SK-N-MC (cell line): ENCODE measurements around the gene CHAT.

Experiments used
- DNase-seq: peaks from one replicate; pipeline ENCODE4 v3.0.0-alpha.2; 2011; ENCODE audit warnings: low read depth, low spot score
- H3K27ac ChIP-seq: fragments of 200-600 bp; sonication (generic); 2 replicates; pipeline ENCODE4 v1.5.1; 2016; ENCODE audit warnings: mixed run types
- H3K36me3 ChIP-seq: fragments of 200-600 bp; sonication (generic); 2 replicates; pipeline ENCODE4 v1.6.1; 2017; ENCODE audit warnings: antibody characterized with exemption, low read length, mixed read lengths; ENCODE audit not compliant: insufficient read depth
- H3K4me3 ChIP-seq: fragments of 200-600 bp; sonication (generic); 2 replicates; pipeline ENCODE4 v1.5.1; 2016
- H3K9ac ChIP-seq: fragments of 200-600 bp; sonication (generic); 2 replicates; pipeline ENCODE4 v1.8.0; 2017; ENCODE audit warnings: mixed run types, mixed read lengths; ENCODE audit not compliant: insufficient read length
- H3K9me3 ChIP-seq: fragments of 200-600 bp; sonication (generic); 2 replicates; pipeline ENCODE4 v1.6.1; 2017; ENCODE audit warnings: low read depth, mild to moderate bottlenecking, antibody characterized with exemption, low read length, moderate library complexity, mixed read lengths
- EZH2 ChIP-seq: fragments of 200-600 bp; sonication (generic); IDR thresholded peaks from one replicate; pipeline ENCODE4 v1.6.1; 2017; ENCODE audit warnings: antibody characterized with exemption
- FOXP2 ChIP-seq: optimal IDR thresholded peaks from 2 replicates; pipeline ENCODE3; 2011; ENCODE audit warnings: mild to moderate bottlenecking, moderate library complexity; ENCODE audit not compliant: insufficient read depth; ENCODE audit errors: extremely low read length, control extremely low read depth
- POLR2AphosphoS5 ChIP-seq: IDR thresholded peaks from 2 replicates; pipeline ENCODE4 v1.6.1; 2012; ENCODE audit warnings: mild to moderate bottlenecking, low read depth, low read length, borderline replicate concordance

The CHAT gene

DNA sequence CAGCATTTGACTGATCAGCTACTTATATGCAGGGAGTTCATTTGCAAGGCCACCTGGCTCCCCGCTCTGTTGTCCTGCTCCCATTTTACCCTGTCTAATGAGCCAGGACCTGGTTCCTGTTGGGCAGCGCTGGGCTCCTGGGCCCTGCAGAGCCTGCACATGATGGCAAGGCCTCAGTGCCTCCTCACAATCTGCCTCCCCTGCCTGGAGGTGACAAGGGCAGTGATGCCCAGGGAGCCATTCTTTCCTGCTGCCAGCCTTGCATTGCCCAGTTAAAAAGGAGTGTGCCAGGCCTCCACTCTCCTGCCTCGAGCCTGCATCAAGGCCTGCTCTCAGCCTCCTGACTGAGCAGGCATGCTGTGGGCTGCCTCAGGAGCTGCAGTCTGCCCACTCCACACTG lies 28.5 kb downstream of the CHAT start:
- TF ChIP-seq EZH2 = no peak
- no peak for TF ChIP-seq FOXP2
- no peak for TF ChIP-seq POLR2AphosphoS5
- DNase-seq = no peak
- Histone ChIP-seq H3K36me3 (no peaks in the 10 kb centered on the region), H3K27ac (no peak overlapping the region), H3K4me3 (no peak overlapping the region), H3K9ac (no peak overlapping the region), H3K9me3 (no peaks in the 10 kb centered on the region)

DNA sequence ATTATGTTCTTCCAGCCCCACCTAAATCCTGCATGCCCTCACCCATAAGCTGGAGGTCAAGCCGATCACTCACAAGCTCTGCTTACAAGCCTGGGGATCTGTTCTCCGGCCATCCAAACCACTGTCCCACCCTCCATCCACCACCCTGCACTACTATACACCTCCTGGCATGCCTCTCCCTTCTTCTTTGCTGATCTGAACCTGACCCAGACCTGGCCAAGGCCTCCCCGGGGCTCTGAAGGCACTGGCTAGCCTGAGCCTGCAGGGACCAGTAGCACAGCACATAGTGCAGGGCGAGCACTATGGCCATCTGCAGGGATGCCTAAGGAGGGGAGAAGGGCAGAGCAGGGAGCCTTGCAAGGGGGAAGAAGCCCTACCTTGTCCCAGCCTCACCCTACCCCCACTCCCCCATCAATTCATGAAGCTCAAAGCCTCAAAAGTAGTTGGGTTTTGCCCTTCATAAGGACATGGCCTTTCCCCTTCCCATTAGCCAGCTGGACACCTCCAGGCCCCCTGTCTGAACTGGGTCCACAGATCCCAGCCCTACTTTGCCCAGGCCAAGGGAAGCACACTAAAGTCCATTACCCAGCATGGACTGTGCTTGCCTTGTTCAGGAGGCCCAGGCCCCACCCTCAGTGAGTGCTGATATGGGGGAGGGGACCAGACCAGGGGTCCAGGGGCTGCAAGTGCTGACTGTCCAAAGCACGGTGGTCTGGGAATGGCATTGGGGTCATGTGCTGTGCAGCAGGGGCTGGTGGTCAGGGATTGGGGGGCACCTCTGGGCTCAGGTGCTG lies 29.6 kb downstream of the CHAT start:
- TF ChIP-seq POLR2AphosphoS5 (no peak), EZH2 (no peak)
- H3K27ac ChIP-seq = no peak overlapping the region
- no peak overlapping the region for H3K9ac ChIP-seq
- no peak for DNase-seq
- no peaks in the 10 kb centered on the region for H3K9me3 ChIP-seq
- no peak overlapping the region for H3K4me3 ChIP-seq
- H3K36me3 ChIP-seq = no peaks in the 10 kb centered on the region

GRCh38 chr10:49644035-49644646 lies 30.3 kb downstream of the CHAT start:
- DNase-seq = no peak
- H3K9me3 ChIP-seq = no peaks in the 10 kb centered on the region
- H3K27ac ChIP-seq = no peak overlapping the region
- H3K9ac ChIP-seq = no peak overlapping the region
- no peak overlapping the region for H3K4me3 ChIP-seq
- no peaks in the 10 kb centered on the region for H3K36me3 ChIP-seq
- TF ChIP-seq EZH2 = no peak
- no peak for TF ChIP-seq POLR2AphosphoS5
- TF ChIP-seq FOXP2 = no peak

- H3K4me3 ChIP-seq = no peak overlapping the region
- H3K36me3 ChIP-seq = no peaks in the 10 kb centered on the region
- H3K9me3 ChIP-seq = no peaks in the 10 kb centered on the region
- no peak for TF ChIP-seq POLR2AphosphoS5
- no peak for TF ChIP-seq EZH2
- TF ChIP-seq FOXP2 = no peak
- H3K27ac ChIP-seq = no peak overlapping the region
- DNase-seq = no peak
- no peak overlapping the region for H3K9ac ChIP-seq
These were observed 31.6 kb downstream of the CHAT start for GRCh38 chr10:49645417-49645816.

GRCh38 chr10:49645871-49646870 lies 32.3 kb downstream of the CHAT start:
- DNase-seq = no peak
- Histone ChIP-seq H3K9ac (no peak overlapping the region), H3K27ac (peak overlapping the region; percentile 96), H3K9me3 (no peaks in the 10 kb centered on the region), H3K4me3 (no peak overlapping the region), H3K36me3 (no peaks in the 10 kb centered on the region)
- TF ChIP-seq EZH2 (no peak), POLR2AphosphoS5 (no peak), FOXP2 (no peak)

DNA sequence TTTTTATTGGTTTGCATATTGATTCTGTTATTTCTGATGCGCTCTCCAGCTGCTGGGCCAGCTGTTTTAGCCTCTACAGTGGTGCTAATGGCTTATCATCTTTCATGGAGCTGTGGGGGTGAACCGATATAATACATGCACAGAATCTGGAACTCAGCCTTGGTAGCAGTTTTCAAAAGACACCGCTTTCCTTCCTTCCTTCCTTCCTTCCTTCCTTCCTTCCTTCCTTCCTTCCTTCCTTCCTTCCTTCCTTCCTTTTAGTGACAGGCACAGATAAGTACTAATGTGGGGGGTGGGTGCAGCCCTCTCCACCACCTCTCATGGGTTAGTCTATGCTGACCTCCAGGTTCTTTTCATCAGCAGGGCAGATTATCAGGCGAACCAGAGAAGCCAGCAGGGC lies 33.7 kb downstream of the CHAT start:
- H3K27ac ChIP-seq = peak overlapping the region; percentile 98
- TF ChIP-seq EZH2 = no peak
- TF ChIP-seq FOXP2 = no peak
- TF ChIP-seq POLR2AphosphoS5 = peak; percentile 62; the same call in 1 of the 2 replicates
- no peaks in the 10 kb centered on the region for H3K9me3 ChIP-seq
- peak; percentile 73 for DNase-seq
- H3K36me3 ChIP-seq = no peaks in the 10 kb centered on the region
- no peak overlapping the region for H3K9ac ChIP-seq
- H3K4me3 ChIP-seq = peak overlapping the region; percentile 35

- H3K9ac ChIP-seq = peak overlapping the region; percentile 58
- TF ChIP-seq POLR2AphosphoS5 = no peak
- TF ChIP-seq FOXP2 = no peak
- TF ChIP-seq EZH2 = no peak
- H3K9me3 ChIP-seq = no peaks in the 10 kb centered on the region
- H3K4me3 ChIP-seq = peak overlapping the region; percentile 35
- no peaks in the 10 kb centered on the region for H3K36me3 ChIP-seq
- H3K27ac ChIP-seq = peak overlapping the region; percentile 98
- DNase-seq = peak; percentile 32
These were observed 34.4 kb downstream of the CHAT start for GRCh38 chr10:49647985-49648795.
